ENCODE results near the gene ATP11A.
"Not testable (repeated sequence)": the region's sequence is repeated elsewhere in the genome, so short reads cannot be mapped to it uniquely, and the experiment has no call there.

ATP11A gene

GRCh38 chr13:112844879-112845278 lies 155.0 kb downstream of the ATP11A start:
- no peak for DNase-seq

DNA sequence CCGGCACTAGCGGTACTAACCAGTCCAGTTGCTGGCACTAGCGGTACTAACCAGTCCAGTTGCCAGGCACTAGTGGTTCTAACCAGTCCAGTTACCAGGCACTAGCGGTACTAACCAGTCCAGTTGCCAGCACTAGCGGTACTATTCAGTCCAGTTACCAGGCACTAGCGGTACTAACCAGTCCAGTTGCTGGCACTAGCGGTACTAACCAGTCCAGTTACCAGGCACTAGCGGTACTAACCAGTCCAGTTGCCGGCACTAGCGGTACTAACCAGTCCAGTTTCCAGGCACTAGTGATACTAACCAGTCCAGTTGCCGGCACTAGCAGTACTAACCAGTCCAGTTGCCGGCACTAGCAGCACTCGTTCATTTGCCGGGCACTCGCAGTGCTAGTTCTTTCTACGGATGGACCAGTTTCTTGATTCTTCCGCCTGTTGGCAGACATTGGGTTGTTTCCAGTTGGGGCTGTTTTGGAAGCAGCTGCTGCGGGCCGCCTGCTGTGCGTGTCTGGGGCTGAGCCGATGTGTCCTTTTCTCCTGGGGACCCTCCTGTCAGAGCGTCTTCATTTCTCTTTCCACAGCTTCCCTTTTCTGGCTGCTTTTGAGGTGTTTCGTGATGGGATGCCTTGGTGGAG lies 155.8 kb downstream of the ATP11A start:
- no peak for DNase-seq

DNA sequence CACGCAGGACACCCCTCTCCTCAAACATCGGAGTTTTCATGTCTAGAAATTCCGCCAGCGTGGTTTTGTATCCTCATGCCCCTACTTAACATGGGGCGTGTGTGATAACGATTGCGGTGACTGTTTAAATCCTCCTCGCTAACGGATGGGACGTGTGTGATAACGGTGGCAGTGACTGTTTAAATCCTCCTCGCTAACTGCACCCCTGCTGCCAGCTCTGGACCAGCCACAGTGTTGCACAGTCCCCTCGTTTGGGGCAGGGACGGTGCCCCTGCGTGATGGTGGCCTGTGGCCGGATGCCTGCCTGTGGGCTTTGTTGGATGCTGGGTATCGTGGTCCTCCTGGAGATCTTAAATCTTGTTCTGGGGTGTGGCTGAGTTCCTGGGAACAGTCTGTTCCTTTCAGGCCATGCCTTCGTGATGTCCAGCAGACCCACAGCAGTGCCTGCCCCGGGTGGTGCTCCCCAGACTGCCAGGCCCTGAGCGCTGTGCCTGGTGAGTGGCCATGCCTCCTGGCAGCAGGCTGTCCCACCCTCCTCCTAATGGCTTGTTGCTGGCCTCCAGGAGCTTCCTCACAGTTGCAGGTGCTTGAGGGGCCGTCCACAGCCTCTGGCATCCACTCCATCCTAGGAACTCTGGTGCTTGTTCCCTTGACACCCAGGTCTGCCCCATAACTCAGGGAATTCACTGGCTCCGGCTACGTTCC lies 156.7 kb downstream of the ATP11A start:
- DNase-seq = no peak

- peak; percentile 98 for DNase-seq
Measured at GRCh38 chr13:112849500-112849899, 159.7 kb downstream of the ATP11A start.

GRCh38 chr13:112850273-112850672 lies 160.4 kb downstream of the ATP11A start:
- no peak for DNase-seq

DNA sequence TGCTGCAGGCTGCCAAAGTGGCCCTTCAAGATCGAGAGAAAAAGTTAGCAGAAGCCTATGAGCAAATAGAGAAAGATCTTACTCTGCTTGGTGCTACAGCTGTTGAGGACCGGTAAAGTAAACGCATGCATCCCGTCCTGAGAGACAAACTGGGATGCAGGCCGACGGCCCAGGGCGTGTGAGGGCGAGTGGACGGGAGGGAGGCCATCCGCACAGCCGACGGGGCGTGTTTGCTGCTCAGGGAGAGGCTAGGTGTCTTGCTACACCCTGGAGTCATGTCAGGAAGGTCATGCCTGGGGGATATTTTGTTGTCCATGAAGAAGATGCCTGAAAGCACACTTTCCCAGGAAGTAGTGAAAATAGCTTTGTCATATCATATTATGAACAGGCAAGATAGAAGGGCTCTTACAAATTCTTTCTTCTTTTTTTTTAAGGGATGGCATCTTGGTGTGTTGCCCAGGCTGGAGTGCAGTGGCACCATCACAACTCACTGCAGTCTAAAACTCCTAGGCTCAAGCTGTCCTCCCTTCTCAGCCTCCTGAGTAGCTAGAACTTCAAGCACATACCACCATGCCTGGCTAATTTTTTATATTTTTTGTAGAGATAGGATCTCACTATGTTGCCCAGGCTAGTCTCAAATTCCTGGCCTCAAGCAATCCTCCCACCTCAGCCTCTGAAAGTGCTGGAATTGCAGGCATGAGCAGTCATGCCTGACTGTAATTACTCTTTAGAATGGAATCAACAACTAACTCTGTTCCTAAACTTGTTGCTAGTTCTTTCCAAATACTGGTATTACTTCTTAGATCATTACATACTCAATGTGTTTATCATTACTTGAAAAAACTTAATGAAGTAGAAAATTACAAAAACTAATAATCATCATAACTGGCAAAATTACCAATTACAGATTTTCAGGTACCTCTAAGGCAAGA lies 161.5 kb downstream of the ATP11A start:
- no peak for DNase-seq

DNA sequence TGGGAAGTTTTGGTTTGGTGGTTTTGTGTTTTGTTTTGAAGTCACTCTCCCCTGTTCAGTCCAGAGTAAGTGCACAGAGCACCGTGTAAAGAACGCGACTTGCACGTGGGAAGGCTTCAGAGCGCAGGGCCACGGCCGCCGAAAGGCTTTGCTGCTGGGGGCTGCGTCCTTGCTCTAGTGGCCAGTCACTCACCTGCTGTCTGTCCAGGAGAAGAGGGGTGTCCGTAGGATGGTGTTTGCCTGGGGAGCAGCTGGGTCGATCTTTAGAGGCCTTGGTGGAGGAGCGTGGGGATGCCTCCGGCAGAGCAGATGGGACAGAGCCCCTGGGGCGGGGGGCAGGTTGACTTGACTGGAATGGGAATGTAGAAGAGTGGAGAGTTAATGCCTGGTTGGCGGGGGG lies 162.6 kb downstream of the ATP11A start:
- DNase-seq = no peak

DNA sequence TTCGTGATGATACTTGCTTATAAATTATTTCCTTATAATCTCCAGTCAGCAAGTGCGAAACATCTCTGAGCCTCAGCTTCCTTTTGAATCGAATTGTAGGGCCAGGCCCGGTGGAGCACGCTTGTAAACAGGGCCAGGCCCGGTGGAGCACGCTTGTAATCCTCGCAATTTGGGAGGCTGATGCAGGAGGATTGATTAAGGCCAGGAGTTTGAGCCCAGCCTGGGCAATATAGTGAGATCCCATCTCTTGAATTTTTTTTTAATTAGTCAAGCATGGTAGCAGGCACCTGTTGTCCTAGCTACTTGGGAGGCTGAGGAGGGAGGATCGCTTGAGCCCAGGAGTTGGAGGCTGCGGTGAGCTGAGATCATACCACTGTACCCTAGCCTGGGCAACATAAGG lies 163.0 kb downstream of the ATP11A start:
- no peak for DNase-seq

DNA sequence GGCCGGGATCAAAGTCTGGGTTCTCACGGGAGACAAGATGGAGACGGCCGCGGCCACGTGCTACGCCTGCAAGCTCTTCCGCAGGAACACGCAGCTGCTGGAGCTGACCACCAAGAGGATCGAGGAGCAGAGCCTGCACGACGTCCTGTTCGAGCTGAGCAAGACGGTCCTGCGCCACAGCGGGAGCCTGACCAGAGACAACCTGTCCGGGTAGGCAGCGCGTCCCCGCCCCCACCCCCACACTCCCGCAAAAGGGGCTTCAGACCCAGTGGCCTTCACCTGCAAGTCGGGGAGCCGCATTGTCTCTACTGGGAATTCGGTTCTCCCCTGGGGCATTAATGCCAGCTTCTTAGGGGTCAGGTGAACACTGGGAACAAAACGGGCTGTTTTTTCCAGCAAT lies 164.5 kb downstream of the ATP11A start:
- no peak for DNase-seq

DNA sequence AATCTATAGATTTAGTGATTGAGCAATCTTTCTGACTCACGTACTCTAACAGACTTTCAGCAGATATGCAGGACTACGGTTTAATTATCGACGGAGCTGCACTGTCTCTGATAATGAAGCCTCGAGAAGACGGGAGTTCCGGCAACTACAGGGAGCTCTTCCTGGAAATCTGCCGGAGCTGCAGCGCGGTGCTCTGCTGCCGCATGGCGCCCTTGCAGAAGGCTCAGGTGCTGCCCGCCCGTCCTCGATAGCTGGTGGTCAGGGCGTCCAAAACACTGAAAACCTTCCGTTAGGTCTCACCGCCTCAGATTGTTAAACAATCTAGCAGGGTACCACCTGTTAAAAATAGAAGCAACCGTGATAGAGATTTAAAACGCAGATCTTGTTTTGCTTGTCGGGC lies 166.0 kb downstream of the ATP11A start:
- no peak for DNase-seq

- no peak for DNase-seq
Measured at GRCh38 chr13:112857914-112858490, 168.2 kb downstream of the ATP11A start.

DNA sequence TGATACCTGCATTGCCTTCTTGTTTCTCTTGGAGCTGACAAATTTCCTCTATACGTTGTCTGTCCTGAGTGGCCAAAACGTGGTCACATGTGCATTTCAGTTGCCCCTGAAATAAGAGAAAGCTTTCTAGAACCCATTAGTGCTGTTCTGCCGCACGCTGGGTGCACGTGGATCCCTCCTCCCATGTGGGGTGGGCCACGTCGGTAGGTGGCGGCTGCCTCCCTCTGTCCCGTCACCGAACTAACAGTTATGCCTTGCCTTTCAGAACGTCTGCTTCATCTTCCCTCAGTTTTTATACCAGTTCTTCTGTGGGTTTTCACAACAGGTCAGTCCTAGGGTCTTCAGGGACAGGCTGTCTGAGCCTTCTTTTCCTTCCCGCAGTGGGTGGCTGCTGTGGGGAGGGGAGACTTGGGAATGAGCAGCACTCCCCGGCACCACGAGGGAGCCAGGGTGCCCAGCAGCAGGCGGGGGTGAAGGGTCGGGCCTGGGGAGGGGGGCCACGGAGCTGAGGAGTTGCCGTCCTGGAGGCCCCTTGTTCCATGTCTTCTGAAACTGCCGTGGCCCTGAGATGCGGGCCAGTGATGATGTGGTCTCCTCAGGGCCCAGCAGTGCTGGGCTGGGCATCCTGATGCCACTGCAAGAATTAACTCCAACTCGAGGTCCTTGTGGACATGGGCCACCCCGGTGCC lies 169.4 kb downstream of the ATP11A start:
- no peak for DNase-seq

GRCh38 chr13:112859817-112860190 lies 170.0 kb downstream of the ATP11A start:
- no peak for DNase-seq

DNA sequence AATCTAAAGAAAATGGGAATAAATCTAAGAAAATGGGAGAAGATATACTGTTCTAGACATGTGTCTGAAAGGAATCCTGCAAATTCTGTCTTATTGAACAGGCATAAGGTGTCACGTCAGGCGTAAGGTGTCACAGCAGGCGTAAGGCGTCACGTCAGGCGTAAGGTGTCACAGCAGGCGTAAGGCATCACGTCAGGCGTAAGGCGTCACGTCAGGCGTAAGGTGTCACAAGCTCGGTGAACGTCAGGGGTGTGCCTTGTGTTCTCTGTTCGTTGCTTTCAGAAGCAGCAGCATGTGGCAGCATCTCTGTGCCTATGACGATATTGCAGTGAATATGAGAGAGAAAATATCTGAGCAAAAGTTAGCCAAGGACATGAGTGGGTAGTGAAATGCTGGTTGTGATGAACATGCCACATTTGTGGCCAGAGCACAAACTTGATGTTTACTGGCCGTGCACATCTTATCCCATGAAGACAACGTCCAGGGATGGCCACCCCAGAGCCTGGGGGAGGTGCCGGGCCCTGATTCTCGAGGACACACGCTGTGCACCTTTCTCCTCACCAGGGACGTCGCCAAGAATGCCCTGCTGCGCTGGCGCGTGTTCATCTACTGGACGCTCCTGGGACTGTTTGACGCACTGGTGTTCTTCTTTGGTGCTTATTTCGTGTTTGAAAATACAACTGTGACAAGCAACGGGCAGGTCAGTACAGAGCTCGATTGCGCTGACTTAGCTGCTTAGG lies 172.2 kb downstream of the ATP11A start:
- DNase-seq = no peak

GRCh38 chr13:112863356-112863755 lies 173.5 kb downstream of the ATP11A start:
- DNase-seq = not testable (repeated sequence)

GRCh38 chr13:112865478-112865877 lies 175.6 kb downstream of the ATP11A start:
- DNase-seq = not testable (repeated sequence)

DNA sequence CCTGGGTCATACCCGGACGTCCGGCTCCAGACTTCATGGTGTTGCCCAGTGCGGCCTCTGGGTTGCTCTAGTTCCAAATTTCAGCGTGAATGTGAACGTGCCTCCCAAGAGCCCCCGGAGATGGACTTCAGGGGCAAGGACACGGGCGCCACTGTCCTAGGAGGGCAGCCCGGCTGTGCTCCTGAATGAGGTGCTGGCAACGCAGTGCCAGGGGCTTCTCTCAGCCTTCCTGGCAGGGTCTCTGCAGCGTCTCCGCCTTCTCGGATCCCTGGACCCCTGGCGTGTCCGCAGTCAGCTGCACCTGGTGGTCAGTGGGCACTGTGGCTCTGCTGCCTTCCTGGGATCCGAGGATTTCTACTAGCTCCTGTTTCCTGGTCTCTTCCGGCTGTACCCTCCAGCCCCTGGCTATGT lies 177.5 kb downstream of the ATP11A start:
- DNase-seq = no peak

GRCh38 chr13:112868308-112868707 lies 178.5 kb downstream of the ATP11A start:
- DNase-seq = no peak

DNA sequence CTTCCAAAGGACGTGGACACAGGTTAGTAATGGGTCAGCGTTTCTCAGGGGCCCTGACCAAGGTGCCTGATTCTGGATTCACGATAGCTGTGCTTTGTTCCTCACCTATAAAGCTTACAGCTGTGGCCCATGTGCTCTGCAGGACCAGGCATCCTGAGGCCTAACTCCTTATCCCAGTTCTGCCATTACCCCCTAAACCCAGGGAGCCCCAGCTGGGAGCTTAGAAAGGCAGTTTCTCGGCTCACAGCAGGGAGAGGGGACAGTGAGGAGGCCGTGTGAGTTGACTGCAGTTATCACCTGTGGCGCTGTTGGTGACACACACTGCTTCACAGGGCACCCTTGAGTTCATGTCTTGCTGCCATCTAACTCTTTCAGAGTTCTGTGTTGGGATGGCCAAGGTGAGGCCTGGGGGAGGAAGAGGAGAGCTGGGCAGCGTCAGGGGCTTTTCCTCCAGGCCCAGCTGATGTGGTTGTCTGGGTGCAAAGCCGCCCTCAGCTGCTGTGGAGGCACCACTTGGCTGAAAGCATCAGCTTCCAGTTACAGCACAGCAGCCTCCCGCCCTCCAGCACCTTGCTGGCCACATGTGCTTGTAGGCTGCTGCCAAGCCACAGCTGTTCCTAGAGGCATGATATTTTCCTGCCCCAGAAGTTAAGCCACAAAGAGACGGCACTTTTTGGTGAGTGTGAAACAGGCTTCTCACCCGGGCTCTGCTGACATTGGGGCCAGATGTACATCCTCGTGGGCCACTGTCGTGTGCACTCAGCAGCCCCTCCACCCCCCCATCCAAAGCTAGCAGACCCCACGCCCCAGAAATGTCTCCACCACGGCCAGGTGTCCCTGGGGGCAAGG lies 179.6 kb downstream of the ATP11A start:
- no peak for DNase-seq

DNA sequence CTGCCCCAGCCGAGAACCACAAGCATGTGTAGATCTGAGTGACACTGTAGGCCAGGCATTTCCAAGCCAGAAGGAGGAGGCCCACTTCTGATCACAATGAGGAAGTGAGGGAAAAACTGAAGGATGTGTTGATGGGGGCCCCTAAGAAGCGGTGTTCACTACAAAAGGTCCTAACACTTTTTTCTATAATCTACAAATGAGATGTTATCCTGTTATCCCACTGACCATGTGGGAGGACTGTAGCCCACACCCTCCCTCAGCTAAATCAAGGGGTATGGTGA lies 180.2 kb downstream of the ATP11A start:
- DNase-seq = no peak

GRCh38 chr13:112870737-112871287 lies 181.0 kb downstream of the ATP11A start:
- no peak for DNase-seq

Data from NCI-H1092 (cell line).